NCI-H2227 treated with DMSO at 0.1 percent for 48 hours (cell line): Measurements from ENCODE around the gene GSTA4.
"Not testable (repeated sequence)": the region's sequence is repeated elsewhere in the genome, so short reads cannot be mapped to it uniquely, and the experiment has no call there.

Source experiments
- DNase-seq: peaks from one replicate; lab custom pipeline; 2025; lab: John Stamatoyannopoulos, UW

The GSTA4 gene

GRCh38 chr6:52975580-52975979, 19.5 kb downstream of the GSTA4 start:
- no peak for DNase-seq

- no peak for DNase-seq
Measured at GRCh38 chr6:52972989-52973388, 22.1 kb downstream of the GSTA4 start.

GRCh38 chr6:52969359-52969758, 25.7 kb downstream of the GSTA4 start:
- no peak for DNase-seq

- DNase-seq: no peak
Measured at GRCh38 chr6:52966101-52966500, 29.0 kb downstream of the GSTA4 start.

GRCh38 chr6:52965380-52965779, 29.7 kb downstream of the GSTA4 start:
- no peak for DNase-seq

GRCh38 chr6:52964318-52964717, 30.8 kb downstream of the GSTA4 start:
- DNase-seq: no peak

- no peak for DNase-seq
Measured at GRCh38 chr6:52962701-52963100, 32.4 kb downstream of the GSTA4 start.

- DNase-seq: not testable (repeated sequence)
Measured at GRCh38 chr6:52961022-52961421, 34.1 kb downstream of the GSTA4 start.

- DNase-seq: not testable (repeated sequence)
Measured at GRCh38 chr6:52960211-52960610, 34.9 kb downstream of the GSTA4 start.

- no peak for DNase-seq
Measured at GRCh38 chr6:52958546-52959255, 36.4 kb downstream of the GSTA4 start.

GRCh38 chr6:52955871-52956270, 39.2 kb downstream of the GSTA4 start:
- no peak for DNase-seq

GRCh38 chr6:52953911-52954839, 40.9 kb downstream of the GSTA4 start:
- DNase-seq: no peak

GRCh38 chr6:52946306-52946705, 48.8 kb downstream of the GSTA4 start:
- DNase-seq: no peak

GRCh38 chr6:52942821-52943220, 52.3 kb downstream of the GSTA4 start:
- DNase-seq: not testable (repeated sequence)

- no peak for DNase-seq
Measured at GRCh38 chr6:52942221-52942620, 52.9 kb downstream of the GSTA4 start.

- no peak for DNase-seq
Measured at GRCh38 chr6:52937908-52938307, 57.2 kb downstream of the GSTA4 start.

GRCh38 chr6:52933778-52934177, 61.3 kb downstream of the GSTA4 start:
- DNase-seq: no peak

GRCh38 chr6:52931351-52931750, 63.7 kb downstream of the GSTA4 start:
- no peak for DNase-seq

GRCh38 chr6:52929321-52930164, 65.5 kb downstream of the GSTA4 start:
- no peak for DNase-seq
